GM12891 (cell line): Measurements from ENCODE around the gene GOLGA6L10.
"Not testable (repeated sequence)": the region's sequence is repeated elsewhere in the genome, so short reads cannot be mapped to it uniquely, and the experiment has no call there.

Experiments used
- DNase-seq: peaks from one replicate; pipeline ENCODE4 v3.0.0; 2011; ENCODE audit warnings: low spot score; ENCODE audit not compliant: insufficient read length
- FAIRE-seq: peaks from 2 replicates; lab custom pipeline; 2011; peaks lifted over from hg19 to GRCh38; lab: Jason Lieb, UNC
- PAX5 ChIP-seq: IDR thresholded peaks from 2 replicates; pipeline ENCODE4 v1.6.1; 2011; ENCODE audit warnings: low read length, moderate library complexity, mild to moderate bottlenecking; ENCODE audit not compliant: insufficient read depth, severe bottlenecking
- POLR2A ChIP-seq: IDR thresholded peaks from 2 replicates; pipeline ENCODE4 v1.6.1; 2011; ENCODE audit warnings: low read depth, low read length, control low read depth
- POLR2AphosphoS5 ChIP-seq: IDR thresholded peaks from 2 replicates; pipeline ENCODE4 v1.6.1; 2011; ENCODE audit warnings: low read depth, low read length, control low read depth
- POU2F2 ChIP-seq: IDR thresholded peaks from 2 replicates; pipeline ENCODE4 v1.6.1; 2011; ENCODE audit warnings: low read depth, mild to moderate bottlenecking, control low read depth, low read length, moderate library complexity
- SPI1 ChIP-seq: IDR thresholded peaks from 2 replicates; pipeline ENCODE4 v1.6.1; 2011; ENCODE audit warnings: low read depth, low read length, control low read depth
- TAF1 ChIP-seq: IDR thresholded peaks from 2 replicates; pipeline ENCODE4 v1.6.1; 2011; ENCODE audit warnings: low read depth, low read length, control low read depth

Gene GOLGA6L10

DNA sequence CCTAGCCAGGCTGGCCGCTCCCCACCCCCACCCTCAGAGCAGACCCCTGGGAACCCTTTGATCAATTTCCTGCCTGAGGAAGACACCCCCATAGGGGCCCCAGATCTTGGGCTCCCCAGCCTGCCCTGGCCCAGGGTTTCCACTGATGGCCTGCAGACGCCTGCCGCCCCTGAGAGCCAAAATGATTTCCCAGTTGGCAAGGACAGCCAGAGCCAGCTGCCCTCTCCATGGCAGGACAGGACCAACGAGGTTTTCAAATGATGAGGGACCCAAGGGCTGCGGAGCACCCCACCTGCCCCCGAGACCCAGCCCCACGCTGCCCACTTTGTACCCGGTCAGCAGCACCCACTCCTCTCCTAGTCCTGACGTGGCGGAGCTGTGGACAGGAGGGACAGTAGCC, 21.9 kb downstream of the GOLGA6L10 start:
- DNase-seq, FAIRE-seq: not testable (repeated sequence)

- not testable (repeated sequence) for DNase-seq, FAIRE-seq
Observed at GRCh38 chr15:82326896-82327295, 22.4 kb downstream of the GOLGA6L10 start.

DNA sequence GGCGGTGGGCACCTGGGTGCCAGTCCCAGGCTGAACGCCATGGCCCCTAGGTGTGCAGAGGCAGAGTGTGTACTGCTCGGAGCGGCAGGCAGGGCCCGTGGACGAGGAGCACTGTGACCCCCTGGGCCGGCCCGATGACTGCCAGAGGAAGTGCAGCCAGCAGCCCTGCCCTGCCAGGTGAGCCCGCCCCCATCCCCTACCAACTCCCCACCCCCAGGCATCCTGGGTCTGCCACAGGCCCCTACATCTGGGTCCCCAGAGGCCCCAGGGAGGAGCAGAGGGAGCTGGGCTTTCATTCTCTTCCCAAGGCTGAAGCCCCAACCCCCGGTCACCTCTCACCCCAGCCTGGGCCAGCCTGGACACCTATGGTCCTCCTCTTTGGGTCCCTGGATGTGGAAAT, 23.6 kb downstream of the GOLGA6L10 start:
- not testable (repeated sequence) for DNase-seq, FAIRE-seq

DNA sequence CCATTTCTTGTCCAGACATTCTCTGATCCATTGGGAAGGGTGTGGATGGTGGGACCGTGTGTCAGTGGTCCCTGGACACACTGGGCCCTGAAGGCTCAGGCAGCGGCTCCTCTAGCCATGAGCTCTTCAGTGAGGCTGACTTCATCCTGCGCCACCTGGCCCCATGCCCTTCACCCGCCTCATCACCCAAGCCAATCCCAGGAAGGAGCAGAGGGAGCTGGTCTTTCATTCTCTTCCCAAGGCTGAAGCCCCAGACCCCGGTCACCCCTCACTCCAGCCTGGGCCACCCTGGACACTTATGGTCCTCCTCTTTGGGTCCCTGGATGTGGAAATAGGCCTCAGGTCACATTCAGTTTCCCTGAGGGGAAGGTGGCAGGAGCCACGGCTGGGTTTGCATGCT, 24.4 kb downstream of the GOLGA6L10 start:
- FAIRE-seq, DNase-seq: not testable (repeated sequence)

- DNase-seq, FAIRE-seq: not testable (repeated sequence)
Observed at GRCh38 chr15:82322488-82322887, 26.8 kb downstream of the GOLGA6L10 start.

GRCh38 chr15:82320861-82321260, 28.4 kb downstream of the GOLGA6L10 start:
- FAIRE-seq, DNase-seq: not testable (repeated sequence)

GRCh38 chr15:82319522-82320278, 29.6 kb downstream of the GOLGA6L10 start:
- not testable (repeated sequence) for FAIRE-seq, DNase-seq

- DNase-seq, FAIRE-seq: not testable (repeated sequence)
Observed at GRCh38 chr15:82318281-82318680, 31.0 kb downstream of the GOLGA6L10 start.

- not testable (repeated sequence) for FAIRE-seq, DNase-seq
Observed at GRCh38 chr15:82317516-82317915, 31.8 kb downstream of the GOLGA6L10 start.

- no peak for FAIRE-seq
- no peak for DNase-seq
- no peak for TF ChIP-seq PAX5
- TF ChIP-seq POLR2A = no peak
- no peak for TF ChIP-seq POU2F2
- TF ChIP-seq POLR2AphosphoS5 = no peak
- no peak for TF ChIP-seq SPI1
- no peak for TF ChIP-seq TAF1
Observed at GRCh38 chr15:82317091-82317489, 32.2 kb downstream of the GOLGA6L10 start.

DNA sequence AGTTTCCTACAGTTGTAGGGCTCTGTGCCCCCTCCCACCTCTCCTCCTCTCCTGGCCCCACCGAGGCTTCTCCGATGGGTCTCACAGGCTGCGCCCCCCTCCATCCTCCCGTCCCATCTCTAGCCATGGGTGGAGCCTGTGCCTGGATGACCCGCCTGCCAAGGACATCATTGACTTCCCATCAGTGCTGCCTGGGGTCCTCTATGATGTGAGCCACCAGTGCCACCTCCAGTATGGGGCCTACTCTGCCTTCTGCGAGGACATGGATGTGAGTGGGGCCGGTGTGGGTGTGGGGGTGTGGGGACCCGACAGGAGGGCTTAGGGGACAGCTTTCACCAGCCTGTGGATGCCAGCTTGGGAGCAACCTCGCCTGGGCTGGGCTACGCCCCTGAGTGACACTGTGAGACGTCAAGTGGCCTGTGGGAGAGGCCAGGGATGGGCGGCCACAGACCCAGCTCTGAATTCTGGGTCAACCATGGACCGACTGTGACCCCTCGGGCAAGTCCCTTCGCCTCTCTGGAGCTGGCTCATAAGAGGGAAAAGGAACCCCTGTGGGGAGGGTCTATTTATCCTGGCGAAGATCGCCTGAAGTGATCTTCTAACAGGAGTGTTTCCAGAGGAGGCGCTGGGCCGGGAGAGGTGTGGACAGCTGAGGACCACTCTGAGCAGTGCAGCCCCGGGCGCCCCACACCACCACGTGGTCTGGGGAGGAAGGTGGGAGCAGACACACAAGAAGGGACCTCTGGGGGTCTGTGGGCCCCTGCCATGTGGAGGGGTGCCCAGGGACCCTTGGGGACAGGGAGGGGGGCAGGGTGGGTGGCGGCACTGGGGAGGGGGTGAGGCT, 32.8 kb downstream of the GOLGA6L10 start:
- not testable (repeated sequence) for FAIRE-seq, DNase-seq

GRCh38 chr15:82315519-82316246, 33.6 kb downstream of the GOLGA6L10 start:
- DNase-seq = no peak
- FAIRE-seq = no peak

More at GRCh38 chr15:82315519-82316246, 33.6 kb downstream of the GOLGA6L10 start:
- no peak for TF ChIP-seq SPI1
- TF ChIP-seq POU2F2 = no peak
- no peak for TF ChIP-seq PAX5
- TF ChIP-seq POLR2A = no peak
- TF ChIP-seq POLR2AphosphoS5 = no peak
- TF ChIP-seq TAF1 = no peak
